ENCODE data around the gene CARMIL3. TPM values are rescaled to one million over a fixed set of nuclear protein-coding genes. Genes with fewer than 3 reads are reported as not detected.

The CARMIL3 gene
- total and polyA plus RNA-seq, 2 of the 4 experiments (the other 2 are of a cell fraction), result under 0.01 TPM; not detected in 1

DNA sequence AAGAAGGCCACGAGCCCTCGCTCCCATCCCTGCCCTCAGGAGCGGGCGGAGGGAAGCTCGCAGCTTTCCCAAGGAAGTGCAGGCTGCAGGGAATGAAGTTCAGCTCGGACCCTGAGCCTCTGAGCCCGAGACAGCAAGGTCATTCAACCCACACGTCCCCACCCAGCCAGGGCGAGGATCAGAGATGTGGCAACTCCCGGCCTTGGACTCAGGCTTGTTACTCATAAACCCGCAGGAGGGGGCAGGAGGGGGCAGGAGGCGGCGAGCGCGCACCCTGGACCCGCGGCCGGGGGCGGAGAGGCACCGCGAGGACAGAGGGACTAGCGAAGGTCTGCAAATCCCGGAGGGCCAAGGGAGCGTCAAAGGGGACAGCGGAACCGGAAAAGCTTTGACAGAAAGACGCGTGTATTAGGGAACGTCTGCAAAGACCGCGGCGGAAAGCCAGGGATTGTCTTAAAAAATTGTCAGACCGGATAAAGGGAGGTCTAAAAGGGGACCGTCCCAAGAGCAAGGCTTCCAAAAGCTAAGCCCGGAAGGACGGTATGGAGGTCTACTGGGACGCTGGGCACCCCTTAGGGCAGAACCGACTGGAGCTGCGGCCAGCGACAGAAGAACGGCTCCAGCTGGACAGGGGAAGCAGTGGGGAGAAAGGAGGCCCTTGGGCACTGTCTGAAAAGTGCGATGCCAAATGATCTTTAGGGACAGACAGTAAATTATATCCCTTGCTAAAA lies 62.2 kb downstream of the CARMIL3 start:
- CTCF ChIA-PET, result interaction anchor here (0.7 to 1.8 kb wide), 4 partner anchors 8 to 55 kb away, joined by 3 to 7 read pairs (median 4); partner anchors contain the start of gene IRF9
- TF ChIP-seq RAD21 (IDR thresholded peaks at IDR 0.05; ENCODE audit: low read length) (no peak), FOS (IDR thresholded peaks at IDR 0.05; ENCODE audit: low read depth, low read length) (0 out of 2 replicates have a peak, but pooled peaks have one; percentile 49), NFE2L2 (IDR thresholded peaks at IDR 0.05; ENCODE audit: low read depth, low read length) (no peak), POLR2A (IDR thresholded peaks at IDR 0.05; ENCODE audit: low read depth, low read length) (peak; percentile 69; the same call in 1 of the 2 replicates), BHLHE40 (IDR thresholded peaks at IDR 0.05; ENCODE audit: low read depth, low read length) (no peak), MAFK (IDR thresholded peaks at IDR 0.05; ENCODE audit: low read depth, low read length) (no peak), MAZ (IDR thresholded peaks at IDR 0.05; ENCODE audit: borderline replicate concordance, low read depth, low read length) (peak; percentile 100), MXI1 (IDR thresholded peaks at IDR 0.05; ENCODE audit: borderline replicate concordance, low read depth, low read length) (peak; percentile 89; the same call in 1 of the 2 replicates), RCOR1 (IDR thresholded peaks at IDR 0.05; ENCODE audit: insufficient replicate concordance, low read length) (no peak), CEBPB (IDR thresholded peaks at IDR 0.05; ENCODE audit: low read depth, low read length) (peak; percentile 97)
- TF ChIP-seq, protein P1, sequence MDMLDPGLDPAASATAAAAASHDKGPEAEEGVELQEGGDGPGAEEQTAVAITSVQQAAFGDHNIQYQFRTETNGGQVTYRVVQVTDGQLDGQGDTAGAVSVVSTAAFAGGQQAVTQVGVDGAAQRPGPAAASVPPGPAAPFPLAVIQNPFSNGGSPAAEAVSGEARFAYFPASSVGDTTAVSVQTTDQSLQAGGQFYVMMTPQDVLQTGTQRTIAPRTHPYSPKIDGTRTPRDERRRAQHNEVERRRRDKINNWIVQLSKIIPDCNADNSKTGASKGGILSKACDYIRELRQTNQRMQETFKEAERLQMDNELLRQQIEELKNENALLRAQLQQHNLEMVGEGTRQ (IDR thresholded peaks at IDR 0.05; ENCODE audit: low read depth, low read length), result 0 out of 2 replicates have a peak, but pooled peaks have one; percentile 14
- H3K4me3 ChIP-seq (ENCODE audit: insufficient read depth, low read depth, low read length), result peak overlapping the region; percentile 69
- ATAC-seq (ENCODE audit: low read depth) (peak; percentile 52), DNase-seq (peak; percentile 87)
- peak overlapping the region; percentile 87 for H3K27ac ChIP-seq (ENCODE audit: insufficient read depth, low read length)
- peak overlapping the region; percentile 94 for H3K56ac ChIP-seq (ENCODE audit: extremely low read depth, insufficient read depth, low read length)
- intact Hi-C loops (cut with micrococcal nuclease), result loop anchor here (1.0 to 2.0 kb wide), 2 partner anchors 27 to 47 kb away; partner anchors contain the start of genes EMC9 and IRF9
- H3K27me3 ChIP-seq (ENCODE audit: control insufficient read depth, insufficient read depth, low read length), result no peaks in the 10 kb centered on the region
- H2BK15ac ChIP-seq (ENCODE audit: low read depth, low read length), result peak overlapping the region; percentile 33; the same call in 1 of the 3 replicates
- H2BK20ac ChIP-seq (ENCODE audit: low read depth, low read length), result peak overlapping the region; percentile 50
- peak overlapping the region; percentile 46 for H3K18ac ChIP-seq (ENCODE audit: low read depth, low read length)
- no TSS peak for BruUV-seq (replicated peaks)
- peak overlapping the region; percentile 73 for H3K4me2 ChIP-seq (ENCODE audit: low read depth, low read length)
- peaks cover 3% of the 10 kb centered on the region; the same call in 1 of the 2 replicates for H3K4me1 ChIP-seq (ENCODE audit: control insufficient read depth, insufficient read depth, low read length)
- H3K36me3 ChIP-seq (ENCODE audit: control insufficient read depth, insufficient read depth, low read length), result peaks cover 7% of the 10 kb centered on the region; the same call in 1 of the 2 replicates
- H3K9me3 ChIP-seq (ENCODE audit: control insufficient read depth, insufficient read depth, low read length), result no peaks in the 10 kb centered on the region
- peak overlapping the region; percentile 98 for H2AFZ ChIP-seq (replicated peaks; ENCODE audit: low read length, poor library complexity)
- no peaks in the 10 kb centered on the region for H4K20me1 ChIP-seq (ENCODE audit: insufficient read depth, low read length)
- peak overlapping the region; percentile 95 for H3K23ac ChIP-seq (ENCODE audit: low read depth, low read length)
- H2BK5ac ChIP-seq (ENCODE audit: low read depth, low read length, poor library complexity, severe bottlenecking), result peak overlapping the region; percentile 90
- peaks cover 8% of the 10 kb centered on the region; the same call in 1 of the 2 replicates for H3K9me1 ChIP-seq (ENCODE audit: insufficient read depth, low read length)
- in situ Hi-C loops (cut with MboI; ENCODE audit: low sequenced_read_pairs), result no loop called here
- POLR2A ChIA-PET (ENCODE audit: unreplicated experiment), result interaction anchor here (1.0 to 1.8 kb wide), 2 partner anchors 22 to 33 kb away, joined by 6 to 7 read pairs; partner anchors contain the start of genes PSME1 and PSME2
- peaks cover 10 to 16% of the 10 kb centered on the region in 2 experiments; a peak in 2 of 4 replicates for H3K79me1 ChIP-seq (ENCODE audit: low read depth in 1 of 2, low read length in 2 of 2)
- H2AK9ac ChIP-seq (replicated peaks; ENCODE audit: low read depth, low read length, poor library complexity), result peak overlapping the region; percentile 99
- dilution Hi-C loops (cut with HindIII; ENCODE audit: low sequenced_read_pairs, unreplicated experiment), result no loop called here
- H4K91ac ChIP-seq (ENCODE audit: insufficient read depth, low read depth, low read length), result peak overlapping the region; percentile 98
- peak overlapping the region; percentile 94 to 99 for H4K8ac ChIP-seq (ENCODE audit: low read depth in 2 of 2, low read length in 2 of 2)
- H3K9ac ChIP-seq (ENCODE audit: low read depth, low read length), result peak overlapping the region; percentile 76
- WGBS, 2 experiments (ENCODE audit: extremely low coverage in 2 of 2, insufficient read length in 1 of 2), result 0% methylated on average over 24 of the region's 42 CpGs; no CpG with 5 or more reads in 1 of the 2 experiments
- peak overlapping the region; percentile 72 for H2AK5ac ChIP-seq (ENCODE audit: low read depth, low read length)
- H2BK120ac ChIP-seq (ENCODE audit: low read depth, low read length), result peak overlapping the region; percentile 86
- peak overlapping the region; percentile 97 for H3K4ac ChIP-seq (ENCODE audit: low read depth, low read length)
- peak overlapping the region; percentile 78 for H3K14ac ChIP-seq (replicated peaks; ENCODE audit: low read depth, low read length)
- peak overlapping the region; percentile 51 for H4K5ac ChIP-seq (ENCODE audit: low read depth, low read length)

Measured in IMR-90 (cell line).